ENCODE measurements around the gene OXA1L.
"Not testable (repeated sequence)": the region's sequence is repeated elsewhere in the genome, so short reads cannot be mapped to it uniquely, and the experiment has no call there.

Gene OXA1L

DNA sequence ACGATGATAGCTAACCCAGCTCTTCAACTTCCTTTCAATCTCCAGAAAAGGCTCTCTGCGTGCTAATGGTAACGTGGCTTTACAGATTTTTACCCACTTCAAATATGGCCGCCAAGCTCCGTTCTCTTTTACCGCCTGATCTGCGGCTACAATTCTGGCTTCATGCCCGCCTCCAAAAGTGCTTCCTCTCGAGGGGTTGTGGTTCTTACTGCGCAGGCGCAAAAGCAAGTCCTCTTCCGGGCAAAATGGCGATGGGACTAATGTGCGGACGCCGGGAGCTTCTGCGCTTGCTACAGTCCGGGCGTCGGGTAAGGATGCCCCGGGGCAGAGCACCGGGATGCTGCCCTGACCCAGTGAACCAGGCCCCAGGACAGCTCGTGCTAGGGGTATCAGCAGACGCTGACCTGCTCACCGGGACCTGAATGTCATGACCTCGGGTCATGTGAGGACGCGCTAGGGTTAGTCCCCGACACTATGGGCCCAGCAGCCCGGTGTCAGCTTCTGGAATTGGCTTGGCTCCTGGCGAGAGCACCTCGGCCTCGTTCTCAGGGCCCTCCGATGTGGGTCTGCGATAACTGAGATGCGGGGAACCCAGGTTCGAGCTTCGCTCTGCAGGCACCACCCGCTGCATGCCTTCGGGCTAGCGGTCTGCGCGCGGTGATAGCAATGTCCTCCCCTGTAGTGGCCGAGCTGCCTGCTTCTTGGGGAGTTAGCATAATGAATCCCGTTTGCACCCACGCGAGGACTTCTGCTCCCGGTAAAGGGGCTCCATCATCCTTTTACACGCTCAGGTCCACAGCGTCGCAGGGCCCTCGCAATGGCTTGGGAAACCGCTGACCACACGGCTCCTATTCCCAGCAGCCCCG is at the start of gene OXA1L:
Gene OXA1L, plus strand, starts transcription at position 232 of the 866 bp plus-strand sequence. Its CDS starts 14 bp downstream, at position 246.
- peak; percentile 84 to 90 for DNase-seq (ENCODE audit: low read depth in 2 of 2)

GRCh38 chr14:22718091-22718490 is 48.4 kb upstream of the OXA1L start:
- no peak for DNase-seq (ENCODE audit: low read depth in 2 of 2)

DNA sequence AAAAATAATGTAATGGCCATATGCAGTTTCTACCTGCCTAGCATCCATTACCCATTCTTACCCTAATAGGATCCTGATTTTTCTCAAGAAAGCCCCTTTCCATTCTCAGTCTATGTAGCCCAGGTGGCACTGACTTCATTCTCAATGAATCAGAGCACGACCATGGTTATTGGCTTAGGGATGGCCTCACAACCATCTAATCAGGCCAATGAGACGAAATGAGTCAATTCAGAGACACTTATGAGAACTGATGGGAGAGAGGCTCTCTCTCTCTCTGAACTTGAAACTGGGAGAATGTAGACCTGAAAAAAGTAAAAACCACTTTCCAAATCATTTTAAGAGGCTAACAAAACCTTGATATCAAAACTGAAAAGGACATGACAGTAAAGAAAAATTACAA is 45.3 kb upstream of the OXA1L start:
- no peak for DNase-seq (ENCODE audit: low read depth in 2 of 2)

- DNase-seq (ENCODE audit: low read depth in 2 of 2) = no peak
These were observed 42.7 kb upstream of the OXA1L start for GRCh38 chr14:22723815-22724214.

DNA sequence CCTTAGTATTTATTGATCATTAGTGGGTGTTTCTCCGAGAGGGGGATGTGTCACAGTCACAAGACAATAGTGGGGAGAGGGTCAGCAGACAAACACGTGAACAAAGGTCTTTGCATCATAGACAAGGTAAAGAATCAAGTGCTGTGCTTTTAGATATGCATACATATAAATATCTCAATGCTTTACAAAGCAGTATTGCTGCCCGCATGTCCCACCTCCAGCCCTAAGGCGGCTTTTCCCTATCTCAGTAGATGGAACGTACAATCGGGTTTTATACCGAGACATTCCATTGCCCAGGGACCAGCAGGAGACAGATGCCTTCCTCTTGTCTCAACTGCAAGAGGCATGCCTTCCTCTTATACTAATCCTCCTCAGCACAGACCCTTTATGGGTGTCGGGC is 41.6 kb upstream of the OXA1L start:
- not testable (repeated sequence) for DNase-seq (ENCODE audit: low read depth in 2 of 2)

GRCh38 chr14:22725374-22725773 is 41.1 kb upstream of the OXA1L start:
- DNase-seq (ENCODE audit: low read depth in 2 of 2) = not testable (repeated sequence)

- DNase-seq (ENCODE audit: low read depth in 2 of 2) = no peak
These were observed 40.5 kb upstream of the OXA1L start for GRCh38 chr14:22726012-22726411.

GRCh38 chr14:22732062-22732461 is 34.4 kb upstream of the OXA1L start:
- not testable (repeated sequence) for DNase-seq (ENCODE audit: low read depth in 2 of 2)

- no peak for DNase-seq (ENCODE audit: low read depth in 2 of 2)
These were observed 32.7 kb upstream of the OXA1L start for GRCh38 chr14:22733829-22734228.

DNA sequence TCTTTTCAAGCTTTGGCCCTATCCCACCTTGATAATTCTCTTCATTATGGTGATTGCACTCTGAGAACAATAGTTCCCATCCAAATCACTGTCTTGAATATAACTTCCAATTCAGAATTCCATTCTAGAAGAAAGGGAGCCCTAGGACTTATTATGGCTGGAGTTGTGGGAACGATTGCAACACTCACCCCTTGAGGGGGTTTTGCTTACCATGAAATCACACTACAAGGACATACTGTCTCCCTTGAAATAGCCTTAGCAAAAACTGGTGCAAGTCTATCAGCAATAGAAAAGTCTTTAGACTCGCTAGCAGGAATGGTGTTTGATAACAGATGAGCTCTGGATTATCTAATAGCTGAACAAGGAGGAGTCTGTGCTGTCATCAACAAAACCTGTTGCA is 31.4 kb upstream of the OXA1L start:
- no peak for DNase-seq (ENCODE audit: low read depth in 2 of 2)

GRCh38 chr14:22736384-22736783 is 30.1 kb upstream of the OXA1L start:
- DNase-seq (ENCODE audit: low read depth in 2 of 2) = not testable (repeated sequence)

- peak; percentile 22 to 42 for DNase-seq (ENCODE audit: low read depth in 2 of 2)
These were observed 29.4 kb upstream of the OXA1L start for GRCh38 chr14:22737052-22737451.

DNA sequence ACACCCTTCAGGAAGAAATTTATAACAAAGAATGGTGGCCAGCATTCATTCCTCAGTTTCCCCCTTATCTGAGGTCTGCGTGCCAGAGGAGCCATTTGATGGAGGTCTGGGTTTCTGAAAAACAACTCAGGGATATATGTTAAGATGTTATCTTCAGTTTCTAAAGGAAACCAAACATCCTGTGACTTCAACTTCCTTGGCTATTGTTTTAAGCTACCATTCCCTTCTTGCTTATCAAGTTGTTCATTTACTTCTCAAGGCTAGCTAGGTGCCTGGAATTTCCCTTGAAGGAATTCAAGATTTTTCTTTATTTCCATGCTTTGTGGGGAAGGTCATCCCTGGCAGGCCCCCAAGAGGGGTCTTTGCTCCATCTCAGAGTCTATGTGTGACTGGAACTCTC is 27.1 kb upstream of the OXA1L start:
- DNase-seq (ENCODE audit: low read depth in 2 of 2) = no peak

GRCh38 chr14:22740020-22740419 is 26.5 kb upstream of the OXA1L start:
- no peak for DNase-seq (ENCODE audit: low read depth in 2 of 2)

DNA sequence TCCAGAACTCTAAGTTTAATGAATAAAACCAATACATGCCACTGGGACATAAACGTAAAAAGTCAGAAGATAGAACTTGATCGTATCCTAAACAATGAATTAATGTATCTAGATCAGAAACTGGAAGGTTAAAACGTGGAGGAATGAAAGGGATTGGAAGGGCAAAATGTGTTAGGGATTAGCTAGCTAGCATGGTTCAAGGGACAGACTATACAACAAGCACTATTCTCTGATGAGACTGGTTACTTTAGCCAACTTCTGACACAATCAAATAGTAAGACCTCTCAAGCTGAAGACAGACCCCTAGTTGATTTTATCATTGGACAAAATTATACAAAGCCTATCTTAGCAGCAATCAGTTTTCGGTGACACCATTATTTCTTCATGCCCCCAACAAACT is 18.7 kb upstream of the OXA1L start:
- DNase-seq (ENCODE audit: low read depth in 2 of 2) = no peak

DNA sequence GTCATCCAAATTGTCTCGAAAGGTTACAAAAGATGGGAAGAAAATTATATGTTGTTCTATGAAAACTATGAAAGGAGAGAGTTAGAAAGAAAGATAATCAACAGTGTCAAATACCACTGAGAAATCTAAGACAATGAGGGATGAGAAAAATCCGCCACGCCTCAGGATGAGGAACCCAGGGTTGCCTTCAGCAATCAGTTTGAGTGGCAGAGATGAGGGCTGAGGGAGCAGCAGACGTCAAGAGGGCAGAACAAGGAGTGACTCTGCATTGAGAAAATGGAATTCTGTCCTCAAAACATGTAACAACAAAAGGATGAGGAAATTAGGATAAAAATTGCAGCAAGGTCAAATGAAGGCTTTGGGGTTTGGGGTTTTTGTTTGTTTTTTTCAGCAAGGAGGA is 18.3 kb upstream of the OXA1L start:
- DNase-seq (ENCODE audit: low read depth in 2 of 2) = no peak

DNA sequence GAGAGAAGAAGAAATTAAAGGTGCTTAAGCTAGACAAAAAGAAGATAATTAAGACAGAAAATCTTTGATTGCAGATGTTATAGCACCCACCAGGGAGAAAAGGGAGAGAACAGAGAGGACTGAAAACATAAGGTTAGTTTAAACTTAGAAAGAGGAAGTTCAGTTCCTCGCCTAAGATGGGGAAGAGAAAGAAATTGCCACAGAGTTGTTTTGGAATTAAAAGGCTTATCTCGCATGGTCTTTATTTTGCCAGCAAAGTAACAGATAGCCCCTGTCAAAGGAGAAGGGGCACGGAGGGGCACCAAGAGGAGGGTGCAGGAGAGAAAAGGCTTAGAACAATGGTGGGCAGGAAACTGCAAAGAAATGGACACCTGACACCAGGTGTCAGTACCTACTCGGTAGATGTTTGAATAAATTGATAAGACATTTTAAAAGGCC is 17.8 kb upstream of the OXA1L start:
- no peak for DNase-seq (ENCODE audit: low read depth in 2 of 2)

GRCh38 chr14:22752422-22752821 is 14.1 kb upstream of the OXA1L start:
- DNase-seq (ENCODE audit: low read depth in 2 of 2) = no peak

DNA sequence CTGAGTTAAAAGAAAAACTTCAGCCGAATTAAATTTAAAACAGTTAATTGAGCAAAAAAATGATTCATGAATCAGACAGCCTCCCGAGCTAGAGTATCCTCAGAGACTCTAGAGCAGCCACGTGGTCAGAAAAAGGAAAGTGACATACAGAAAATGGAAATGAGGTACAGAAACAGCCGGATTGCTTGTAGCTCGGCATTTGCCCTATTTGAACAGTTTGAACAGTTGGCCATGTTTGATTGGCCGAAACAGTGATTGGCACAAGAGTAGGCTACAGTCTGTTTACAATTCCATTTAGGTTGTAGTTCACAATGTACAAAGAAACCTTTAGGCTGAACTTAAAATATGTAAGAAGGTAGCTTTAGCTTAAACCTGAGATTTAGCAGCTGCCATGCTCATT is 12.9 kb upstream of the OXA1L start:
- DNase-seq (ENCODE audit: low read depth in 2 of 2) = no peak

DNA sequence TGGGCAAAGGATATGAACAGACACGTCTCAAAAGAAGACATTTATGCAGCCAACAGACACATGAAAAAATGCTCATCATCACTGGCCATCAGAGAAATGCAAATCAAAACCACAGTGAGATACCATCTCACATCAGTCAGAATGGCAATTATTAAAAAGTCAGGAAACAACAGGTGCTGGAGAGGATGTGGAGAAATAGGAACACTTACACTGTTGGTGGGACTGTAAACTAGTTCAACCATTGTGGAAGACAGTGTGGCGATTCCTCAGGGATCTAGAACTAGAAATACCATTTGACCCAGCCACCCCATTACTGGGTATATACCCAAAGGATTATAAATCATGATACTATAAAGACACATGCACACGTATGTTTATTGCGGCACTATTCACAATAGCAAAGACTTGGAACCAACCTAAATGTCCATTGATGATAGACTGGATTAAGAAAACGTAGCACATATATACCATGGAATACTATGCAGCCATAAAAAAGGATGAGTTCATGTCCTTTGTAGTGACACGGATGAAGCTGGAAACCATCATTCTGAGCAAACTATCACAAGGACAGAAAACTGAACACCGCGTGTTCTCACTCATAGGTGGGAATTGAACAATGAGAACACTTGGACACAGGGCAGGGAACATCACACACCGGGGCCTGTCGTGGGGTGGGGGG is 8.4 kb upstream of the OXA1L start:
- DNase-seq (ENCODE audit: low read depth in 2 of 2) = not testable (repeated sequence)

DNA sequence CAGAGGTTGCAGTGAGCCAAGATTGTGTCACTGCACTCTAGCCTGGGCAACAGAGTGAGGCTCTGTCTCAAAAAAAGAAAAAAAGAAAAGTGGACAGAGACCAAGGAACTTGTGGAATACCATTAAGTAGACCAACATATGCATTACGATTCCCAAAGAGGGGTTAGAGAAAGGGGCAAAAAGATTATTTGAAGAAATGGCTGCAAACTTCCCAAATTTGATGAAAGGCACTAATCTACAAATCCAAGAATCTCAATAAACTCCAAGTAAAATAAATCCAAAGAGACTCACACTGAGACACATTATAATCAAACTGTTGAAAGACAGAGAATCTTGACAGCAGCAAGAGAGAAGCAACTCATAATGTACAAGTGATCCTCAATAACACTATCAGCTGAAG is 4.8 kb upstream of the OXA1L start:
- DNase-seq (ENCODE audit: low read depth in 2 of 2) = no peak

- no peak for DNase-seq (ENCODE audit: low read depth in 2 of 2)
These were observed 2.1 kb upstream of the OXA1L start for GRCh38 chr14:22764382-22764781.

DNA sequence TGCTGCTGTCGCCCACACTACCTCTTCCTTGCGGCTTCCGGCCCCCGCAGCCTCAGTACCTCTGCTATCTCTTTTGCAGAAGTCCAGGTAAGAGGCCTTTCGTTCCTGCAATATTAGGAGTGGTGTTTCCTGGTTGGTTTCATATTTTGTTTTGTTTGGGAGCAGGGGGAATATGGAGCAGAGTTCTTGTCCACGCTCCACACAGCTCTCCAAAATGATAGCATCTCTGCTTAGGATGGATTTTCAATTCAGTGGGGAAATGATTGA is 768 bp downstream of the OXA1L start:
- DNase-seq (ENCODE audit: low read depth in 2 of 2) = no peak

Data from stimulated activated CD4-positive, alpha-beta T cell treated with anti-CD3 and anti-CD28 coated beads, Interleukin-4, amount 100 ng/mL, for 48 hours (primary cell).